Activated T-cell treated with anti-CD3 and anti-CD28 coated beads for 24 hours (primary cell): ENCODE data around the gene GPX5.
"Not testable (repeated sequence)": the region's sequence is repeated elsewhere in the genome, so short reads cannot be mapped to it uniquely, and the experiment has no call there.

Experiments
- DNase-seq: peaks from one replicate; pipeline ENCODE4 v3.0.0-alpha.2; 2020; ENCODE audit warnings: low read depth

GPX5 gene, protein sequence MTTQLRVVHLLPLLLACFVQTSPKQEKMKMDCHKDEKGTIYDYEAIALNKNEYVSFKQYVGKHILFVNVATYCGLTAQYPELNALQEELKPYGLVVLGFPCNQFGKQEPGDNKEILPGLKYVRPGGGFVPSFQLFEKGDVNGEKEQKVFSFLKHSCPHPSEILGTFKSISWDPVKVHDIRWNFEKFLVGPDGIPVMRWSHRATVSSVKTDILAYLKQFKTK

DNA sequence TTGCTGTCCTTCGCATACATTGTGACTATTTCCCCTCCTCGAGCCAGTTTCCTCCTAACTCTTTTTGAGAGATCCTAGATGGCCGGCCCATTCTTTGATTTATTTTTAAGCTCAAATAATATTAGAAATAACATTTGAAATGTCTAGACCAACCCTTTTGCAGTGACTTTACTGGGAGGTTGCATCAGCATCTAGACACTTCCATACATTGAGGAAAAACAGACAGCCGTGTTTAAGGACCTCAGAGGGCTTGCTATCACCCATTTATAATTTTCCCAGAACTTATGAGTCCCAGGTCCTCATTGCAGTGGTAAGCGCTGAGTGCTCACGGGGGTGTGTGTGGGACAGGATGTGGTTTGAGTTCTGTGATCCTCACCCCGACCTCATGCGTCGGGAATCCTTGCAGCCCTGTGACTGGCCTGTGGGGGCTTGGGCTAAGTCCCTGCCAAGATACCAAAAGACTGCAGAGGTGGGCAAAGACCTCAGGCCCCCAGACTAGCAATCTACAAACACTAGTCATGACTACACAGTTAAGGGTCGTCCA, at the start of gene GPX5:
GPX5 (plus strand) TSS at position 386 of the 544 bp plus-strand sequence; CDS start at position 519, 133 bp downstream.
- no peak for DNase-seq

DNA sequence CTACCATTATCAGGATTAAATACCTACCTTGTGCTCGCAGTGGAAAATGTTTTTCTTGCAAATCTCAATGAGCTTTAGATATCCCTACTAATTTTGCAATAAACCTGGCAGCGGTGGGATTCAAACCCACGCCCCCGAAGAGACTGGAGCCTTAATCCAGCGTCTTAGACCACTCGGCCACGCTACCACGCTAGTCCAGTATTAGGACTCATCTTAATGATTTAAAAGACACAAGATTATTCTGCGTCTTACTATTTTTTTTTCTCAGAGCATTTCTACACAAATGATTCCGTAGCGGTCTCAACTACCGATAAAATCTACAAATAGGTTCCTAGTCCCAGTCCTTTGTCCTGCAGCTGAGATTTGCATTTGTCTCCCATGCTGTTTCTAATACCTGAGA, 47.2 kb upstream of the GPX5 start:
- DNase-seq = no peak

DNA sequence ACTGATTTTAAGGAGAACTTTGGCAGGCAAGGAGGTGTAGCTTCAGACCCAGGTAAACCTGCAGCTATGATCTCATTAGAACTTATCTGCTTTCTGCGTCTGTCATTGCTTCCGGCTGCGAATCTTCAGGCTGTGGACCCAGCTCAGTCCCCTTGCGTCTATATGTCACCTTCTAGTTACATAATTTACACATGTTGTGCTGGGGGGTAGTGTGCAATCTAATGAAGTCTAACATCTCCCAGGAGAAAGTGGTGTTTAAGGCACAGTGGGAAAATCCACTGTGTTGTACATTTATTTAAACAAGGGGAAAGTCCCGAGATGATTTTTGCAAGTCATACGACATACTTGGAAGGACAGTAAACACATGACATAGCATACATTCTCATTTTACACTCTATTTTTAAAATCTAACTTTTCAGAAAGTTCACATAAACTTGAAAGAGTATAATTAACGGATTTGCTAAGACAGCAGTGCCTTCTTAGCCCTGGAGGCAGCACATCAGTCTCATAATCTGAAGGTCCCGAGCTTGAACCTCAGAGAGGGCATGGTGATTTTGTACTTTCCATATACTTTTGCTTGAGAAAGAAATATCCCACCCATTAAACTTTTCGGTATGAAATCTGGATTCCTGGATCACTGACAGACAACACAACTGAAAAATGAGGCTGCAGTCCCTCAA, 45.3 kb upstream of the GPX5 start:
- DNase-seq = no peak

DNA sequence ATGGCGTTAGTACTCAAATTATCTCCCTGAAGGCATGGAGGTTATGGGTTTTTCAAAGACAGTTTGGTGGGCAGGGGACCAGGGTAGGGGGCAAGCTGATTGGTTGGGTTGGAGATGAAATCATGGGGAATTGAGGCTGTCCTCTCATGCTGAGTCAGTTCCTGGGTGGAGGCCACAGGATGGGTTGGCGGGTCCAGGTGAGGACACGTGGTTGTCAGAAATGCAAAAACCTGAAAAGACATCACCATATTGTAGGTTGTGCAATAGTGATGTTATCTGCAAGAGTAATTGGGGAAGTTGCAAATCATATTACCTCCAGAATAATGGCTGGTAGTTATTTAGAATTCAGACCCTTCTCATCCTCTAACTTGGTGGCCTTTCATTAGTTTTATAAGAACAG, 40.2 kb upstream of the GPX5 start:
- no peak for DNase-seq

DNA sequence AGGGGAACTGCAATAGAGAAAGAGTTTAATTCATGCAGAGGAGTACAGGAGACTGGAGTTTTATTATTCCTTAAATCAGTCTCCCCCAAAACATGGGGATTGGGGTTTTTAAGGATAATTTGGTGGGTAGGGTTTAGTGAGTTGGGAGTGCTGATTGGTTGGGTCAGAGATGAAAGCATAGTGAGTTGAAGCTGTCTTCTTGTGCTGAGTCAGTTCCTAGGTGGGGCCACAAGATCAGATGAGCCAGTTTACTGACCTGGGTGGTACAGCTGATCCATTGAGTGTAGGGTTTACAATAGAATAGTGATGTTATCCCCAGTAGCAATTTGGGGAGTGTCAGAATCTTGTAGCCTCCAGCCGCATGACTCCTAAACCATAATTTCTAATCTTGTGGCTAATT, 39.1 kb upstream of the GPX5 start:
- no peak for DNase-seq

DNA sequence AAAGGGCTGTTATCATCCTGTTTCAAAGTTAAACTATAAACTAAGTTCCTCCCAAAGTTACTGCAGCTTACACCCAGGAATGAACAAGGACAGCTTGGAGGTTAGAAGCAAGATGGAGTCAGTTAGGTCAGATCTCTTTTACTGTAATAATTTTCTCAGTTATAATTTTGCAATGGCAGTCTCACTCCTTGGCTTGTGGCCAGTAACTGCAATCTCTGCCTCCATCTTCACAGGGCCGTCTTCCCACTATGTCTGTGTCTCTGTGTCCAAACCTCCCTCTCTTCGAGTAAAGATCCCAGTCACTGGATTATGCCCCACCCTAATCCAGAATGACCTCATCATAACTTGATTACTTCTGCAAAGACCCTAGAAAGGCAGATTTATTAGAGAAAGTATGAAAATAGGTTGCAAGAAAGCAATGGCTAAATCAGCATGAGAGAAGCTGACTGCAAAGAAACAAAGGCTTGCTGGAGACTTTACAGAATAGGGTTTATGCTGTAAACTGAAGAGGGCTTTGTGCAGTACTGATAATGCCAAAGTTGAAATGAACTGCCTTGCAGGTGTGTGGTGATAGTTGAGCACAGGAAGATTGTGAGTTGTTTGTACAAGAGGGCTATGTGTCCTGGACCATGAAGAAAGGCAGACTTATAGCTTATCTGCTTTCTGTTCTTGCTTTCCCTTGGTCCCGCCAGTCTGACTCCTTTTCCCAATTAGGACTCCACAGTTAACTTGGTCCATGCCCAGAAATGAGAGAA, 38.5 kb upstream of the GPX5 start:
- DNase-seq = no peak

DNA sequence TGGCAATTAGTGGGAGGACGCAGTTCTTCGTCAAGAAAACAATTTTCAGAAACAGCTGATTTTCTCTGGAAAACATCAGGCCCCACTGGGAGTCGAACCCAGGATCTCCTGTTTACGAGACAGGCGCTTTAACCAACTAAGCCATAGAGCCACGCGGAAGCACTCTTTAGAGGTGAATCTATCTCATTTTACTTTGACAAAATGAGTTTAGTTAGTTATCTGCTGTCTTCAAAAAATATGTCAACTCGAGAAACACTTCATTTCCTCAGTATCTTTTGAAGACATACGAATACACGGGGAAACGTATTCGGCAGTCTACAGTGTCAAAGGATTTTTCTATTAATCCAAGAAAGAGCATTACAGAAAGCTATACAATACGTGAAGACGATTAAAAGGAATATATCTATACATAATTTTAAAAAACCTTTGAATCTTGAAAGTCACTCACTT, 36.7 kb upstream of the GPX5 start:
- DNase-seq = peak; percentile 36

DNA sequence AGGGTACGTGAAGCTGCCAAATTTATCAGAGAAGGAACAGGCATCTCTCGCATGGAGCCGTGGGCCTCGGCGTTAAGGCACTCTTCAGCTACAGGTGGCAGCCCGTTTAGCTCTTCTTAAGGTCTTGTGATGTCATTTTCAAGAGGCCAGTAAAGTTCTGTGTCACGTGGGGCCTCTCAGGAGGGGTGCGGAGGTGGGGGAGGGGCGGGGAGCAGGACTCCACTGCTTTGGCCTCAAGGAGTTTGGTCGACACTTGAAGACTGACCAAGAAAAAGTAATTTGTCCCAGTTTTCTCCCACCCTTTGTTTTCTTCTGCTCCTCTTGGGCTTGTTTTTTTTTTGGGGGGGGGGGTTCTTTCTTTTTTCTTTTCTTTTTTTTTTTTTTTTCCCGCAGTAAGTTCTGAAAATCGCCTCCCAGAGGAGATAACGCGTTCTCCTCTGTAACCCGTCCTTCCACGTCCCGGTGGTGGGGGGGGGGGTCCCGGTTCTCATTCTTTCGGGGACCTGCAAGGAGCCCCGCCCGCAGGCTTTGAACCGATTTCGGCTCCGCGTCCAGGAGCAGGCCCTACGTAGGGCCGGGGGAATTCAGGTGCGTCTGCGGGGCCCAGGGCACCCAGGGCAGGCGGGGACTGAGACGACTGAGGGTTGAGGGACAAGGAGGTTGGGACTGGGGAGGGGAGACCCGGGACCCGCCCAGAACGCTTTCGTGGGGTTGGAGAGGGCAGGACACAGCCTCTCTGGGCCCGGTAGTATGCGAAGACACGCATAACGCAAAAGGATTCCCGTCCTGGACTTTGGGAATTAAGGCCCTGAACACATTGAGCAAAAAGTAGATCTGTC, 36.1 kb upstream of the GPX5 start:
- DNase-seq = peak; percentile 13

DNA sequence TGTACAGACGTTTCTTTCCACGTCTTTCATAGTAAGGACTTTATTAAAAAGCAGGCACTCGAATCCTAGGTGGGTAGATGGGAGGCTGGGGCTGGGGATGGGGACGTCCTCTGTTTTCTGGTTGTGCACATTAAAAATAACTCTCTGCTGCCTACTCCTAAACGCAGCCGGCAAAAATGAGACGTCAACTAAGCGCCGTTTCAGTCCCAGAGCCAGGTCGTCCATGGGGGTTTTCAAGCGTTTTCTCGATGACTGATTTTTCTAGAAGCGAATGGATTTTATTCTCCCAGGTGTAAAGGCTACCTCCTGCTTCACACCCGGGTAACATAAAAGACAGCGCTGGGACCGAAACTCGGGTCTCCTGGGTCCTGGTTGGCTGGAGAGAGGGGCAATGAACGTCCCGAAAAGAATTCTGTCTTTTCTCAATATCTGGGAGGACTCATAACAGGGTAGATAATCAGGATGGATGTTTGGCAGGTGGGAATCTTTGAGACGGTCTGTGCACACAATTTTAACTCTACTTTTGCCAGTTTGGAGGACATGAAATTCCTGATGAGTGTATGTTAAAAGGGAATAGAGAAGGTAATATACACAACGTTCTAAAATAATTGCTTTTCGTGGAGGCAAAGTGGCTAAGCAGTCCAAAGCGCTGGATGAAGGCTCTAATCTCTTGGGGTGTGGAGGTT, 35.3 kb upstream of the GPX5 start:
- DNase-seq = no peak

DNA sequence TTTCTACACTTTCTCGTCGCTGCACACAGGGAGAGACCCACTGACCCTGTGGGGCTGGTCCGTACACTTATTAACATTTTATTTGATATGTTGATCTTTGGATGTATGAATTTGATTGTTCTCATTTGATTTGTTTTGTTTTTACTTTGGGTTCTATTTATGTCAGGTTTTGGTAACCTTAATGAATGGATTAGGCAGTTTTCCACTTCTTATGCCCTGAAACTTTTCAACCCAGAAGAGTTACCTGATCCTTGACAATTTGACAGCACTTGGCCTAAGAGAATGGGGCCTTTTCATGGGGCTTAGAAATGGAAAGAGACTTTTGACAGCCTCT, 33.7 kb upstream of the GPX5 start:
- DNase-seq = no peak

DNA sequence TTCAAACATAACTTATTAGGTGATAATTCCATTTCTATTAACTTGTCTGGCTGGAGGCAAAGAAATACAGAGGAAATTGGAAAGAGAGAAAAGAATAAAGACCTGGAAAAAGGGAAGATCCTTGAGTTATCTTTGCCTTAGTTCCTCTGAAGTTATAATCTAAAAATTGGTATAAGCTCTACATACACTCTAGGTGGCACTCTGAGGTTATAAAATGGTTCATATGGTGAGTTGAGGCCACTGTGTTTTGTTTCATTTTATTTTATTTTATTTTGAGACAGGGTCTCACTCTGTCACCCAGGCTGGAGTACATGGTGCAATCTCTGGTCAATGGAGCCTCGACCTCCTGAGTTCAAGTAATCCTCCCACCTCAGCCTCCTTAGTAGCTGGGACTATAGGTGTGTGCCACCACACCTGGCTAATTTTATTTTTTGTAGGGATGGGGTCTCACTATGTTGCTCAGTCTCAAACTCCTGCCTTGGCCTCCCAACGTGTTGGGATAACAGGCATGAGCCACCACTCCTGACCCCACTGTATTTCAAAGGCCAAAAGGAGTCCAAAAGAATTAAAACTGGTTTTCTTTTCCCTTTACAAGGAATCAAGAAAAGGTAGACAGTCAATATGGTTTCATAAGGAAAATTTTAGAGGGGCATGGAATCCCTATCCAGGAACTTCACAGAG, 29.4 kb upstream of the GPX5 start:
- no peak for DNase-seq

DNA sequence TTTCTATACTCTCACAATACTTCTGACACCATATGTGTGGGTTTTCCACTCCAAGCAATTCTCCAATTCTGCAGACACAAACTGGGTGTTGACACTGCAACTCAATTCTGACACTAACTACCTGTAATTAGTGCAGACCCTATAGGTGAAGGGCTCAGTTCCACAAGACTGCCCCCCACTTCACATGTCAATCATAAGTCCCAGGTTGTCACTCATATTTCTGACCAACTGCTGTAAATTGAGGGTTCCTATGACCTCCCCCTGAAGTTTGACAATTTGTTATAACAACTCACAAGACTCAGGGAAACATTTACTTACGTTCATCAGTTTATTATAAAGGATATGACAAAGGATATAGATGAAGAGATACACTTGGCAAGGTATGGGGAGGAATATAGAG, 28.4 kb upstream of the GPX5 start:
- DNase-seq = no peak

DNA sequence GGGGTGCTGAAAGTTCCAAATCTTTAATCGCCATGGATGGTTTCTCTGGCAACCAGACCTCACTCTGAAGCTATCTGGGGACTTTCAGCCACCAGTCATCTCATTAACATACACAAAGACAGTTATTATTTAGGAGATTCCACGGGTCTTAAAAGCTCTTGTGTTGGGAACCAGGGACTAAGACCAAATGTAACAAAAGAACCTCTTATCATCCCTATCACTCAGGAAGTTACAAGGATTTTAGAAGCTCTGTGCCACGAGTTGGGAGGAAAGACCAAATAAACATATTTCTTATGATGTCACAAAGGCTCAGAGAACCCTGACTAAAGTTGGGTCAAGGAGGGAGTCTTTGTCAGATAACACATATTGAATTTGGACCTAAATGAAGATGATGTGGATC, 27.8 kb upstream of the GPX5 start:
- no peak for DNase-seq

DNA sequence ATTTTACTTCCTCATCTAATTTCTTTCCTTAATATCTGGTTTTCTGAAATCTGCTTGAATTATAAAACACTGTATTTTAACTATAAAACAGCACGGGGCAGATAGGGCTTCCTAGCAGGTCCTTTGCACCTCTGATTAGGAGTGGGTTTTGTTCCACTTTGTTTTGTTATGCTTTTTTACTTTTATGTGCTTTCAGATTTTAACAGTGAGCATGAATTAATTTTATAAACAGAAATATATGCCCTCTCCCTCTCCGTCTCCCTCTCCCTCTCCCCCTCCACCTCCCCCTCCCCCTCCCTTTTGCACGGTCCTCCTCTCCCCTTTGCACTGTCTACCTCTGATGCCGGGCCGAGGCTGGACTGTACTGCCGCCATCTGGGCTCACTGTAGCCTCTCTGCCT, 24.4 kb upstream of the GPX5 start:
- DNase-seq = no peak

DNA sequence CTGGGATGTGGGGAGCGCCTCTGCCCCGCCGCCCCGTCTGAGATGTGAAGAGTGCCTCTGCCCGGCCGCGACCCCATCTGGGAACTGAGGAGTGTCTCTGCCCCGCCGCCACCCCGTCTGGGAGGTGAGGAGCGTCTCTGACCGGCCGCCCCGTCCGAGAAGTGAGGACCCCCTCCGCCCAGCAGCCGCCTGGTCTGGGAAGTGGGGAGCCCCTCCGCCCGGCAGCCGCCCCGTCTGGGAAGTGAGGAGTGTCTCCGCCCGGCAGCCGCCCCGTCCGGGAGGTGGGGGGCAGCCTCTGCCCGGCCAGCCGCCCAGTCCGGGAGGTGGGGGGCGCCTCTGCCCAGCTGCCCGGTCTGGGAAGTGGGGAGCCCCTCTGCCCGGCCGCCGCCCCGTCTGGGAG, 23.5 kb upstream of the GPX5 start:
- DNase-seq = not testable (repeated sequence)

DNA sequence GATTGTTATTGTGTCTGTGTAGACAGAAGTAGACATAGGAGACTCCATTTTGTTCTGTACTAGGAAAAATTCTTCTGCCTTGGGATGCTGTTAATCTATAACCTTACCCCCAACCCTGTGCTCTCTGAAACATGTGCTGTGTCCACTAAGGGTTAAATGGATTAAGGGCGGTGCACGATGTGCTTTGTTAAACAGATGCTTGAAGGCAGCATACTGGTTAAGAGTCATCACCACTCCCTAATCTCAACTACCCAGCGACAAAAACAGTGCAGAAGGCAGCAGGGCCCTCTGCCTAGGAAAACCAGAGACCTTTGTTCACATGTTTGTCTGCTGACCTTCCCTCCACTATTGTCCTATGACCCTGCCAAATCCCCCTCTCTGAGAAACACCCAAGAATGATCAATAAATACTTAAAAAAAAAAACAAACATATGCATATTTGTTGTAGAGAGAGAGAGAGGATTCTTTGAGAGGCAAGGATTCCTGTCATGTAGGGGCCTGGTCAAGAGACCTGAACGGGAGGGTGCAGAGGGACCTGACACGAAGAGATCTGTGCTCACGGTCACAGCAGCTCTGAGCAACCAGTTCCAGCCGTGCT, 22.9 kb upstream of the GPX5 start:
- DNase-seq = not testable (repeated sequence)

DNA sequence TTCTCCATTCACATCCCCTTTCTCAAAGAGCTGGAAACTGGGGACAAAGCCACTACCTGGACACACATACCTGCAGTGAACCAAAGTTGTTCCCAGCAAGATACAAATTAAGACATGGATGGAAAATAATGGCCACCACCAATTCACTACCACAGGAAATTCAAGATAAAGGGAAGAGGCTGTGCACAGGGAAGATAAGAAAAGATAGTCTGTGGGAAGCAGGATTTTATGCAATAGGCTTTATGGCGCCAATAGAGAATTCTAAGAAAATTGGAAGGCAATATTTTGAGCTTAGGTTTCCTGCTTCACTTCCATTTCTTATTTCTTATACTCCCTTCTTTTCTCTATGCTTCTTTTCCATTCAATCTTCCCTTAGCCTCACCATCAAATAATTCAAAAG, 19.9 kb upstream of the GPX5 start:
- DNase-seq = no peak

DNA sequence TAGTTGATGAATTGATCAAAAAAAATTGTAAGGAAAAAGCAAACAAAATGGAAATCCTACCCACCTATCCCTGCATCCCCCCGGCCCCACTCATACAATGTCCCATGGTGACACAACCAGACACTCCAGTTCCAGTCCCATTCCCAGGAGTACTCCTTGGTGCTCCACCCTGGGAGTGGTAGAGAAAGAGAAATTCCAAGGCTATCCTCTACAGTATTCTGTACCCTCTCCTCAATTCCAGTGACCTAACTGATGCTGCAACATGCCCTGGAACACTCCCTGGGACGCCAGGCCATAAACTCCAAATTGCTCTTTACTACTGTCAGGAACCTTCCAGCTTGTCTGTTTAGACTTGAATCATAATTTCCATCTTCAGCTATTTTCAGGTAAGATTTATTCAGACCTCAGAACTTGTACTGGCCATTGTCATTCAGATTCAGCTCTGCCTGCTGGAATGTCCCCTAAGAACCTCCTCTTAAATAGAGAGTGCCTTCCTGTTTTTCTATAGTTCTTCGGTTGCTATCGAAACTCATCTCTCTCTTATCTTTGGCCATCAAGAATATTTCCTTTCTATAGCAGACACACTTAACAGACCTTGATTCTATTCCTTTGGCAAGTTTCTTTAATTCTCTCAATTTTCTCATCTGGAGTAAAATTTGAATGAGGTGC, 18.7 kb upstream of the GPX5 start:
- no peak for DNase-seq

DNA sequence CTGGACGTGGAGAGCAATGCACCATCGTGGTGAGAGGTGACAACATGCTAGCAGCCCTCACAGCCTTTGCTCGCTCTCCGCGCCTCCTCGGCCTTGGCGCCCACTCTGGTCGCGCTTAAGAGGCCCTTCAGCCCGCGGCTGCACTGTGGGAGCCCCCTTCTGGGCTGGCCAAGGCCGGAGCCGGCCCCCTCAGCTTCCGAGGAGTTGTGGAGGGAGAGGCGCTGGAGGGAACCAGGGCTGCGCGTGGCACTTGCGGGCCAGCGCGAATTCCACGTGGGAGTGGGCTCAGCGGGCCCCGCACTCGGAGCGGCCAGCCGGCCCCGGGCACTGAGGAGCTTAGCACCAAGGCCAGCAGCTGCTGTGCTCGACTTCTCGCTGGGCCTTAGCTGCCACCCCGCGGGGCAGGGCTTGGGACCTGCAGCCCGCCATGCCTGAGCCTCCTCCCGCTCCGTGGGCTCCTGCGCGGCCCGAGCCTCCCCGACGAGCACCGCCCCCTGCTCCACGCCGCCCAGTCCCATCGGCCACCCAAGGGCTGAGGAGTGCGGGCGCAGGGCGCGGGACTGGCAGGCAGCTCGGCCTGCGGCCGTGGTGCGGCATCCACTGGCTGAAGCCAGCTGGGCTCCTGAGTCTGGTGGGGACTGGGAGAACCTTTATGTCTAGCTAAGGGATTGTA, 13.9 kb upstream of the GPX5 start:
- no peak for DNase-seq
